Glutamatergic neuron (in vitro differentiated cells): Measurements from ENCODE around the gene PACRG. TPM values are rescaled to one million over a fixed set of nuclear protein-coding genes. Genes with fewer than 3 reads are reported as not detected.

Experiments
- DNase-seq: peaks from one replicate; pipeline ENCODE4 v3.0.0; 2022
- H3K27ac Mint-ChIP-seq: one replicate; pipeline ENCODE4 v1.8.0; 2020; ENCODE audit warnings: mild to moderate bottlenecking, mixed read lengths, inconsistent platforms; ENCODE audit not compliant: unreplicated experiment
- H3K27me3 Mint-ChIP-seq: one replicate; pipeline ENCODE4 v1.8.0; 2020; ENCODE audit warnings: mild to moderate bottlenecking, moderate library complexity, mixed read lengths, inconsistent platforms; ENCODE audit not compliant: unreplicated experiment
- H3K36me3 Mint-ChIP-seq: one replicate; pipeline ENCODE4 v1.8.0; 2020; ENCODE audit warnings: mild to moderate bottlenecking, mixed read lengths, inconsistent platforms; ENCODE audit not compliant: unreplicated experiment
- H3K4me1 Mint-ChIP-seq: one replicate; pipeline ENCODE4 v1.8.0; 2020; ENCODE audit warnings: mild to moderate bottlenecking, low read depth, mixed read lengths, inconsistent platforms; ENCODE audit not compliant: unreplicated experiment
- H3K4me3 Mint-ChIP-seq: one replicate; pipeline ENCODE4 v1.8.0; 2020; ENCODE audit warnings: mild to moderate bottlenecking, mixed read lengths, inconsistent platforms; ENCODE audit not compliant: unreplicated experiment
- H3K9me3 Mint-ChIP-seq: one replicate; pipeline ENCODE4 v1.8.0; 2020; ENCODE audit warnings: mild to moderate bottlenecking, moderate library complexity, mixed read lengths, inconsistent platforms; ENCODE audit not compliant: unreplicated experiment
- CTCF ChIP-seq: fragments of 200-600 bp; sonication (generic); IDR thresholded peaks from one replicate; pipeline ENCODE4 v1.5.0; 2021; ENCODE audit not compliant: partially characterized antibody, unreplicated experiment
- total RNA-seq: library from RNA; stranded (reverse); fragmentation: NEBNext Ultra II Directional; extraction: Animal tissue kit (Norgen Biotek cat#: 25700); gene quantifications from one replicate; pipeline ENCODE4 v1.2.1, GENCODE V29; 2021; ENCODE audit not compliant: unreplicated experiment

PACRG gene
- total RNA-seq, 1 donor from 2014 or later: not detected

DNA sequence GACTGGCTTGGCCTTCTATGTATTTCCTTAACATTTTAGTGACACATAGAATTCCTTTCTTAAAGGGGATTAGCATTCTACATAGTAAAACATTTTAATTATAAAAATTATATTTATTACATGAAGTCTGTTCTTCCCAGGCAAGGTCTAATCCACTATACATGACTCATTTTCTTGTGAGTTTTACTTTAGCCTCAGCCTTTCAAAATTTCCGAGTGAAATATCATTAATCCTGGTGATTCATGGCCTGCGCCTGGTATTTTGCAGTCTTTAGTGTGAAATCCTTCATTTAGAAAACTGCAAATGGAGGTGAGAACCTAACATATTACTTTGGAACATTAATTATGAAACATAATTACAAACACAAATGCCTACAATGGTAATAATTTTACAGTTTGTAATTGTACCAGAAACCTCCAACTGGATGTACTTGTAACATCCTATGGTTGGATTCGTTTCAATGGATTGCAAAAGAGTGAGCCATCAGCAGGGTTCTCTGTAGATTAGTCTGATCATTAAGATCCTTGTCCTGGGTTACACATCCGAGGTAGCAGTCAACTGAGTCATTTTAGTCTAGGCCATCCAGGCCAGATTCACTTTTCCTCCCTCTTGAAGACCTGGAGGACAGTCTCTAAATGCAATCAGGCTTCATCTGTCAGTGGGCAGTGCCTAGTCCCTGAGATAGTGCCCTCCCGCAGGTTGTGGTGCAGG is 272.0 kb downstream of the PACRG start:
- no peaks in the 10 kb centered on the region for H3K27me3 Mint-ChIP-seq
- H3K27ac Mint-ChIP-seq: no peak overlapping the region
- no peak for TF ChIP-seq CTCF
- H3K4me1 Mint-ChIP-seq: no peaks in the 10 kb centered on the region
- H3K4me3 Mint-ChIP-seq: no peak overlapping the region
- peaks cover 4% of the 10 kb centered on the region for H3K36me3 Mint-ChIP-seq
- DNase-seq: no peak
- no peaks in the 10 kb centered on the region for H3K9me3 Mint-ChIP-seq

- no peaks in the 10 kb centered on the region for H3K9me3 Mint-ChIP-seq
- no peaks in the 10 kb centered on the region for H3K4me1 Mint-ChIP-seq
- no peak for TF ChIP-seq CTCF
- no peaks in the 10 kb centered on the region for H3K36me3 Mint-ChIP-seq
- H3K27ac Mint-ChIP-seq: no peak overlapping the region
- no peak for DNase-seq
- H3K4me3 Mint-ChIP-seq: no peak overlapping the region
- no peaks in the 10 kb centered on the region for H3K27me3 Mint-ChIP-seq
Observed at GRCh38 chr6:163001330-163001729, 273.6 kb downstream of the PACRG start.

DNA sequence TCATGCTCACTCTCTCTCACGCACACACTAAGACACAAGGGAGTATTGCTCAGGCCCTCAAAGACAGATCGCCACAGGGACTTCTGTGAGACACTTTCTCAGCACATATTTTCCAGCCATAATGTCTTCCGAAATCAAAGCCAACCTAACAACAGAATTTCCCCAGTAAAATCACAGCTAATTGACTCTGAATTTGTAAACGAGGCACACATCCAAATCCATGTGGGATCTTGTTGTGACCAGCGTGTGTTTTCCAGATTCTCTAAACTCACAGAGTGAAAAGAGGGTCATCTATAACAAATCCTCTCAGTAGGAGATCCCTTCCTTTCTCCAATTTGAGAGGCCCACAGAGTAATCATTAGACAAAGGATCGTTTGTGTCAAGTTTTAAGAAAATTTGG is 280.4 kb downstream of the PACRG start:
- Mint-ChIP-seq H3K27ac (no peak overlapping the region), H3K36me3 (no peaks in the 10 kb centered on the region), H3K4me1 (no peaks in the 10 kb centered on the region), H3K27me3 (no peaks in the 10 kb centered on the region), H3K4me3 (no peak overlapping the region), H3K9me3 (no peaks in the 10 kb centered on the region)
- TF ChIP-seq CTCF: no peak
- DNase-seq: no peak

- H3K36me3 Mint-ChIP-seq: no peaks in the 10 kb centered on the region
- H3K27ac Mint-ChIP-seq: no peak overlapping the region
- no peak for DNase-seq
- no peak overlapping the region for H3K4me3 Mint-ChIP-seq
- H3K4me1 Mint-ChIP-seq: no peaks in the 10 kb centered on the region
- H3K9me3 Mint-ChIP-seq: no peaks in the 10 kb centered on the region
- H3K27me3 Mint-ChIP-seq: no peaks in the 10 kb centered on the region
- TF ChIP-seq CTCF: no peak
Observed at GRCh38 chr6:163008626-163009025, 280.9 kb downstream of the PACRG start.

DNA sequence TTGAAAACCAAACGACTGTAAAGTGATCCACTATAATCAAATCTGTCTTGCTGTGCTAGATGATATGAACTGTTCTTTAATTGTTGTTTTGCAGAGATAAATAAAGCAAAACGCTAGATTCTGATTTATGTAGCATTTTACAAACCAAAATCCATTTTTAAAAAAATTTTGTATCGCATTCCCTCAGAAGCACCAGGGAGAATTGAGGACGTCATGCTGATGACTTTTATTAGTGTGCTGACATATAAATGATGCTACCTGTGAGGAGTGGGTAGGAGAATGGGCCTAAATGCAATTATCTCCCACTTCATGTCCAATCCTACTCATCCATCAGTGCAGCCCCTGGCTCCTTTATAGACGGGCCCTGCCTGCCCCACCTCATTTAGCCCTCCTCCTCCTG is 282.4 kb downstream of the PACRG start:
- Mint-ChIP-seq H3K9me3 (no peaks in the 10 kb centered on the region), H3K36me3 (no peaks in the 10 kb centered on the region), H3K27me3 (no peaks in the 10 kb centered on the region), H3K4me1 (no peaks in the 10 kb centered on the region), H3K27ac (no peak overlapping the region), H3K4me3 (no peak overlapping the region)
- no peak for TF ChIP-seq CTCF
- DNase-seq: no peak
